HG03095 (cell line): Measurements from ENCODE around the gene PLXNA2.

Source experiments
- ATAC-seq: cut with Tn5 transposase; IDR thresholded peaks from one replicate; pipeline ENCODE4 v1.9.1; 2021; ENCODE audit warnings: moderate library complexity; ENCODE audit not compliant: unreplicated experiment

Gene PLXNA2

DNA sequence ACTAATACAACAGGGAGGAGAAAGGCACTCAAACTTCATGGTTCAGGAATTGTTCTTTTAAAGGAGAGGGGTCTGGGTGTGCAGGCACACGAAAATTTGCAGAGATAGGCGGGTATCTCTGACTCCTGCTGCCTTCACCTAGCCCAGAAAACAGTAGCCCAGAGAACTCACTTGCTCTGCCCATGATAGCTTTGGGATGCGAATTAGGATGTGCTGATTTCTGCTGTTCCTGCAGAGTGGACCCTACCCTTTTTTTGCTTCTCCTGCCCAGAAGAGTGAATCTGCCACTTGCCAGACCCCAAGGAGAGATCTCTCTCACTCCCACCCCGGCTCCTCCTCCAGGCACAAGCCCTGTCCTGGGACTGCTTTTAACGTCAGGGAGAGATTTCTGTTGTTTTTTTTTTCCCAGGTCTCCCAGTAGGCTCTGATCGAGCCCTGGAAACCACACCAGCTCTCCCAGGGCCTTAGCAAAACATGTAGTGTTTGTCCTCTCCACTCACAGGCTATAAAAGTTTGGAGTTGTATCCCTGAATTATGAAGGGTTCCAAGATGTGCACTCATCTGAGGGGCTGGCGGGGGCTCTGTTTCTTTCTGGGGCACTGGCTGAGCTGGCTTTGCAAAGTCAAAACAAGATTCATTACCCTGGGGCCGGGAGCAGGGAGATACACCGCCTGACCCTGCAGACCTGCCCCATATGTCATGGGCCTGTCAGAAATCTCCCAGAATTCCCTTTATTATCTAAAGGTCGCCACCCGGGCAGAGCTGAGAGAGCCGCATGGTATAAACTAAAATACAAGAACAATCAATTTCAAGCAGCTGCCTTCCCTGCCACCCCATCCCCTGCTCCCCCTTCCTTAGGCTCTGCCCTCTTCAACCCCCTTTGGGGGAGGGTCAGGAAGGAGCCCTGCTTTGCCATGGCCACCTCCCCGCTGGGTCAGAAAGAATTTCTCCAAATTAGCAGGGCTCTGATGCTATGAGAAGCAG lies 17.9 kb downstream of the PLXNA2 start:
- ATAC-seq = no peak

- ATAC-seq = no peak
Observed at GRCh38 chr1:208224192-208224713, 19.9 kb downstream of the PLXNA2 start.

DNA sequence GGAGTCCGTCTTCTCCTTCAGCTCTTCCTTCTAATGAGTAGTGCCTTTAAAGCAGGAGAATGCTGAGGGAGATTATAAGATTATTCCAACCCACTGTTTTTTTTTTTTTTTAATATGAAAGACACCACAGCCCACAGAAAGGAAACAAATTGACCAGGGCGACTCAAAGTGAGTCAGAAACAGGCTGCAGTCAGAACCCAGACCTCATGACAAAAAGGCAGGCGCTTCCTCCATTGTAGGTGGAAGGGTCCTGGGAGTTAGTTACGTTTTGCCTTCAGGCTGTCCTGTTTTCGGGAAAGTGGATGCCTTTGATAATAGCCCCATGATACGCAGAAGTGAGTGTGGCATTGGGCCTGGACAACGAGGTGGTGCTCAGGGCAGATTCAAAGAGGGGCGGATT lies 21.0 kb downstream of the PLXNA2 start:
- ATAC-seq = no peak

DNA sequence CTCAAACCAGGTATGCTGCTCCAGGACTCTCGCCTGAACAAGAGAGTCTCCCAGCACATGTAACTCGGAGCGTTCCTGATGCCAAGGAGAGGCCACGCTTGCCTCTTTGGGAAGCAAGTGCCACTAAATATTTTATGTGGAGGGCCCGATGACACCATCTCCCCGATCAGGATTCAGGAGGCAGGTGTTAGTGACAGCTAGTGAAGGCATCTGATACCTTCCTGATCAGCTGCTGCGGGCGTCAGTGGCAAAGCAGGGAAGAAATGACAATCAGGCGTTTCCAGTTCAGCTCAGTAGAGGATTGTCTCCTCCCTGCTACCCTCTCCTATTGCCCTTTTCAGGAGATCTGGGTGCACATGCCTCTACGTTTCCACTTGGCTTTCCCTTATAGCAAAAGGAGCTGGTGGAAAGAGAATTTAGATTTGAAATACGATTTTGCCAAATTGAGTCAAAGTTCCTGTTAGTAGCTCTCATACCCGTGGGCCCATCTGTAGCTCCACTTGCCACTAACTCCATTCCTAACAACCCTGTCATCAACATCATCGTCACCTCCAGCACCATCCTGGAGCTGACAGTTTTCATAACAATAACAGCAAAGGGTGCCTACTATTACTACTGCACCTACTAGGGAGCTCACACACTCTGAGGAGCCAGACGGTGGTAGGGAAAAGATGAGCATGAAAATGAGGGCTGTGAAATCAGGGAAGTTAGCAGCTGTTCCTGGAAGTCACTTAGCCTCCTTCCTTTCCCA lies 21.6 kb downstream of the PLXNA2 start:
- no peak for ATAC-seq

DNA sequence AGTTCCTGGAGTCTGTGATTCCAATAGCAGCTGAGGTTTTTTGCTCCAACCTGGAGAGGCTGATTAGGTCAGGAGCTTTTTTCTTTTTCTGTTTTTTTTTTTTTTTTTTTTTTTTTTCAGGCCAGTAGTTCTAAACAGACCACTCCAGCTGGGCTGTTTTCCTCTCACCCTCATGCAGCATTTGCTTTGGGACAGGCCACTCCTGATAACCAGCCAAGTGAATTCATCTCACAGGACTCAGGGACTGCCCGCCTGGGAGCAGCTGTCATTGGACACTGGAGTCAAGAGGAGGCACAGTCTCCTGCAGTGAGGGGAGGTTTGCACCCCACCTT lies 22.9 kb downstream of the PLXNA2 start:
- no peak for ATAC-seq

- no peak for ATAC-seq
Observed at GRCh38 chr1:208219659-208220282, 24.4 kb downstream of the PLXNA2 start.

DNA sequence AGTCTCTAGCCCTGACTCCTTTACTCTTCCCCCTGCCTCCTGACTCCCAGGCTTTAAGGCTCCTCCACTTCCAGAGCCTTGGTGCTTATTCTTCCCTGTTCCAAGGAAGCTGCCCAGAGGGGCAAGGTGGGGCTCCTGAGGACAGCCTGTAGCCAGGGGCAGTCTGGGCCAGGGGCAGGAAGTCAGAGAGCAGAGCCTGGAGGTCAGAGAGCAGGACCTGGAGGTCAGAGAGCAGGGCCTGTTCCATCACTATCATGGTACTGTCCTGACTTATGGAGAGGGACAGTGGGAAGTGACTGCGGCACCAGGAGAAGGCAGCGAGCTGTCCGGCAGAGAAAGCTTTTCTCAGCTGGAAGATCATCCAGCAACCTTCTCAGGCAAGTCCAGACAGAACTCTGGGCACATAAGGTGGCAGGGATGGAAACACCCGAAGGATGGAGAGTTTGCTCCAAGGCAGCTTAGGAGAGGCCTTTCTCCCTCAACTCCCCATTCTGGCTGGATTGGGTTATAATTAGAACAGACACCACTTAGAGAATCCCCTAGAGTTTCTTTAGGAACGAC lies 25.0 kb downstream of the PLXNA2 start:
- ATAC-seq = no peak

DNA sequence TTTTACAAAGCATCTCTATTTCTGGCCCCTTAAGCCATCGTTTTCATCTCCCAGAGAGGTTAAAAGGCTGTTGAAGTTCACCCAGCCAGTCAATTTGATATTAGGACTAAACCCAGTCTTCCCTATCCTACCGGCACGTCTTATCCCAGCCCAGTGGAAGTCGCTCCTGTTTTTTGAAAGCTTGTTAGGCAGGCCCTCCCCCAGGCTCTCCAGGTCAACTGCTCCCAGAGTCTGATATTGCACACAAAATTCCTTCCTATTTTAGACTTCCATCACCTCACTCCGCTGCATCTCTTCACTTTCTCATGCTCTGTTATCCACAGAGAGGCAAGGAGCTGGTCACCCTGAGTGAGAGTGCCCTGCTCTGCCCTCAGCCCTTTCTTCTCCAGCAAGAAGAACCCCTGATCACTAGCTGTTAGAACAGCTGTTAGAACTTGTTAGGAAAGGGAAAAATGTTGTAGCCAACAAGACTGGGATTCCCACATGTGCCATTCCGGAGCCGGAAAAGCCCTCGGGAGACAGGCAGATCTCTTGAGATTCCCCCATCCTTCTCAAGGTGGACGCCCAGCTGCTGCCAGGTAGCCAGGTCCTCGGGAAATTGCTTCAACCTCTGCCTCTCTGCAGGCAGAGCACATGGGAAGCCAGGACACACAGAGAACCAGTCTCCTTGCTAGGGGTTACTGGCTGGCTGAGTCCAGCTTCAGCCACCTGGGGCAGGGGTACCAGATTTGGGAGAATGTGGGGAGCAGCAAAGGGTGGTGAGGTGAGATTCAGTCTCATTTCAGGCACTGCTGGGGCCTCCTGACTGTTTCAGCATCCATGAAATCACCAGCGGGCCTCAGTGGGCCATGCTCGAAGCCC lies 25.7 kb downstream of the PLXNA2 start:
- no peak for ATAC-seq

GRCh38 chr1:208217781-208218180 lies 26.4 kb downstream of the PLXNA2 start:
- no peak for ATAC-seq

DNA sequence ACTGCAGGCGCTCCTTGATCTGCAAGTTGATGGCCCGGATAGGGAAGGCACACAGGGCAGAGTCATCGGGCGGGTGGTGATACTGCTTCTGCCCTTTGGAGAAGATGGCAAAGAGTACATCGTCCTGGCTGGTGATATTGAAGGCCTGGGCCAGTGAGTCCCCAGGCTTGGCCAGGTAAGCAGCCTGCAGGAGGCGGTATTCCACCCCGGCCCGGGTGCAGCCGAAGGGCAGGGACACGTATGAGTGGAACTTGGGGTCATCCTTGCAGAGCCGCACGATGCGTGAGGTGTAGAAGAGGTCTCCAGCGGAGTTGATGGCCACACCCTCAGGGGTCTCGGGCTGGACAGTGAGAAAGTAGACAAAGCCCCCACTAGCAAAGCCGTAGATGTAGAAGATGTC lies 27.4 kb downstream of the PLXNA2 start:
- ATAC-seq = no peak

DNA sequence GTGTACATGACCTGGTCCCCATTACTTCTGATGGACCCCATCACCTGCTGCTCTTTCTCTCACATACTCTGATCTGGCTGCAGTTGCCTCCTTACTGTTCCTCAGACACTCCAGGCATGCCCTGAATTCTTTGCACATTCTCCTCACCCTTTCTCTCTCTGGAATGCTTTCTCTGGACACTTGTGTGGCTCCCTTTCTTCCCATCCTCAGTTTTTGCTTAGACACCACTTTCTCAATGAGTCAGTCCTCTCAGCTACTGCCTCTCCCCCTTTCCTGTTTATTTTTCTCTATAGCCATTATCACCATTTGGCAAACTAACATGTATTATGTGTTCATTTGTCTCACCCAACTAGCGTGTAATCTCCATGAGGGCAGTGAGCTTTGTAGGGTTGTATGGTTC lies 28.1 kb downstream of the PLXNA2 start:
- no peak for ATAC-seq

GRCh38 chr1:208215393-208215792 lies 28.8 kb downstream of the PLXNA2 start:
- no peak for ATAC-seq

DNA sequence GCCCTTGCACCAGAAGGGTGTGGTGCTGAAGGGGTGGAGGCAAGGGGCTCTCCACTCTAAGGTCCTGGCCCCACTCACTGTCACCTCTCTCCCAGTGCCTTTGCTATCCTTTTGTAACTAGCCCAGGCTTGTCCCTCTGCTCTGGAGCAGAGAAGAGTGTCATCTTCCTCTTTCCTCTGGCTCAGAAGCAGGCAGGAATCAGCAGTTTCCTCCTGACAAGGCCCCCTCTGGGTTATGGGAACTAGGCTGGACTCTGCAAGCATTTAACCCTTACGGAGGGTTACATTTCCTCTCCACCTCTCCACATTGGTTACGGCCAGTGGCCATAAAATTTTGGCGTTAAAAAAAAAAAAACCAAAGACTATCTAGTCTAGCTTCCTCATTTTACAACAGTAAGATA lies 30.4 kb downstream of the PLXNA2 start:
- ATAC-seq = no peak

DNA sequence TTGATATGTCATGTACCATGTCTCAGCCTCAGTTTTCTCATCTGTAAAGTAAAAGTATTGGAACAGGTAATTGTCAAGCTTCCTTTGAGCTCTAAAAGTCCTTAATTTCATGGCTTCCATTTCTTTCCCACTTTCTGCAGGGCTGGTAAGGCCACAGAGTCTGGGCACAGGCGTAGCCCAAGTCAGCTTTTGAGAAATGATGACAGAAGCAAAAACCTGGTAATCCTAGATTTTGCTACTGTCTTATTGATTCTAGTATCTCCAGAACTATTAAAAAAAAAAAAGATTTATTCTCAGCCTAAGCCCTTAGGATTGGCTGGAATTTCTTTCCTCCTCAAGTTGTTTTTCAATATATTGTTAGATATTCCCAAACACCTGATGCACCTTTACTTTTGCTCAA lies 31.3 kb downstream of the PLXNA2 start:
- no peak for ATAC-seq

DNA sequence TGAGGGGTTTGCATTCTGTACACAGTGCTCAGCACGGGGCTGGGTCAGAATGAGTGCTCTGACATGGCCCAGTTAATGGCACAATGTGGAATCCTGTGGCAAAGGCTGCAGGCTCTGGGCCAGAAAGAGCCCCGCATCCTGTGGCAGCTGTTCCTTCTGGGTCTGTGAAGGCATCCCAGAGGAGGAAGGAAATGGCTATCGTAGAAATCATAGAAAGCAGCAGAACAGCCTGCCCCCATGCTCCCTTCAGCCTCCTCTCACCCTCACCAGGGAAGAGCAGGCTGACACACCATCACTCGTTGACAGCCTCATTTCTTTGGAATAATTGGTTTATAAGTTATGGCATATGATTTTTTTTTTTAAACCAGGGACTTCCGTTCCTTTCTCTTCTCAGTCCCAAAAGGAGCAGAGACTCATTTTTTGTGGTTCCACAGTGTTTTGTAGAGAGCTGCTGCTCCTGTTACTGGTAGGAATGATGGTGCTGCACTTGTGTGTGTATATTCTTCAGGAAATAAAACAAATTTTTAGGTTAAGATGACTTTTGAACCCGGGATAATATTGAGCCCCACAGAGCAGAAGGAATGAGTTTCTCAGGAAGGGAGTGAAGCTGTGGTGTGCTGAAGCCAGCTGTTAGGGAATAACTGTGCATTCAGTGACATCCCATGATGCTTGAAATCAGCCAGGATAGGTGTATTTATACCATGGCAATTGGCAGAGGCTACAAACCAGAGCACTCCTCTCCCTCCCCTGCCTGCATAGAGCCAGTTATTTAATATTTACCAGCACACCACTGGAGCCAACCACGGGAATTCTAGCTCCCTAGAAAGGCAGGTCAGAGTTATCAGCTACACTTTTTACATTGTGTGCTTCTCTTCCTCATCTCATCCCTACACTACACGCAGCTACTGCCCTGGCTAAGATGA lies 32.0 kb downstream of the PLXNA2 start:
- no peak for ATAC-seq

DNA sequence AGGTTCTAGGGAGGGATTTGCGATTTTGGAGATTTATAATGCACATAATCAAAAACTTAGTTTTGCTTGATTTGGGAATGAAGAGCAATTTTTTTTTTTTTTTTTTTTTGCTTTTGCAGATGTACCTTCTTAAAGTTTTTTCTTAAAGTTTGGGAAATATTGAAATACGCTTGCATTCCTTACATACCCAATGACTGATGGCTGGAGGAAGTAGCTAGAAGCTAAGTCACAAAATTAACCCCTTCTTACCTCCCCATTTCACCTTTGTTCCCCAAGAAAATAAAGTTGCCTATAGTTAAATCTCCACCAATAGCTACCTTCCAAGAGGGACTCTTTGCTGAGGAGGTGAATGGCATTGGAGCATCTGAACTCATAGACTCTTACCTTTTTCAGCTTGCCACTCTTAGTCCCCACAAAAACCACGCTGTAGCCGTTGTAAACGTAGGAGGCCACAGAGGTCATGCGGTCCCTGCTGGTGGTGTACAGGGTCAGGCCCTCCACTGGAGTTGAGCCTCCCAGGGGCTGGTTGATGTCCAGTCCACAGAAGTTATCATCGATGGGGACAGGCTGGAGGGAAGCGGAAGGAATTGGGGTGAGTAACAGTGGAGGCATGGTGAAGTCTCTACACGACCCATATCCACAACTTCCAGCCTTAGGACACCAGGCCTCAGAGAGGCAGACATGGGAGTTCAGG lies 34.1 kb downstream of the PLXNA2 start:
- no peak for ATAC-seq

DNA sequence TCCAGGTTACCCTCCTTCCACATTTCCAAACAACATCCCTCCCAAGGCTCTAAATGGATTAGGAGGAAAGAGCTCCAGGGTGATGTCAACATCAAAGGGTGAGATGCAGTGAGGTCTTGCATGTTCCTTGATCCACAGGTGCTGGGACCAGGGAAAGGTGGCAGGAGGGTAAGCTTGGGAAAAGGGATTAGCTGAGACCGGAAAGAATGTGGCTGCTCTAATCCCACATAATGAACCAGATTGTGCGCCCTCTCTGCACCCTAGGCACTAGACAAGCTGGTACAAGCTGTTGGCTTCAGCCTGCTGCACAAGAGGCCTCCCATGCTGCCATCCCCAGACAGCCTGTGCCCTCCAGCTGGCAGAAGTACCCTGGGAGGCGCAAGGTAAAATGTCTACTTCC lies 34.9 kb downstream of the PLXNA2 start:
- ATAC-seq = no peak

GRCh38 chr1:208208132-208208487 lies 36.1 kb downstream of the PLXNA2 start:
- no peak for ATAC-seq
